AG04450 (cell line): ENCODE measurements around the gene SLC46A2. TPM values are rescaled to one million over a fixed set of nuclear protein-coding genes. Genes with fewer than 3 reads are reported as not detected.

Experiments used
- CTCF ChIA-PET: fragments of 300-600, 350-600 bp; formaldehyde crosslinking; extraction: SDS; loops from one replicate; lab custom pipeline; 2022; ENCODE audit warnings: antibody characterized with exemption, inconsistent platforms; lab: Charles Lee
- POLR2A ChIA-PET: fragments of 350-600 bp; formaldehyde crosslinking; extraction: SDS; loops from one replicate; lab custom pipeline; 2021; ENCODE audit warnings: antibody characterized with exemption, inconsistent platforms; lab: Yijun Ruan, JAX
- DNase-seq: peaks from one replicate; pipeline ENCODE4 v3.0.0-alpha.2; 2011; ENCODE audit warnings: low read depth, low spot score
- H3K27ac ChIP-seq: one replicate; pipeline ENCODE4 v1.5.1; 2012; ENCODE audit warnings: low read depth, low read length, control low read depth
- H3K27me3 ChIP-seq: one replicate; pipeline ENCODE4 v1.6.0; 2012; ENCODE audit warnings: low read length; ENCODE audit not compliant: control insufficient read depth, insufficient read depth
- H3K4me3 ChIP-seq: 2 replicates; pipeline ENCODE4 v1.5.1; 2011; ENCODE audit warnings: mild to moderate bottlenecking, low read depth, low read length, control low read depth
- H3K9me3 ChIP-seq: 2 replicates; pipeline ENCODE4 v1.5.1; 2012; ENCODE audit warnings: low read length; ENCODE audit not compliant: control insufficient read depth, insufficient read depth
- CTCF ChIP-seq: IDR thresholded peaks from 2 replicates; pipeline ENCODE4 v1.5.1; 2011; ENCODE audit warnings: low read depth, low read length, control low read depth, inconsistent platforms
- polyA plus RNA-seq: library from polyadenylated mRNA; depleted of rRNA; stranded (reverse); fragments of >200 nt; gene quantifications from 2 replicates; pipeline ENCODE4 v1.2.3, GENCODE V29; 2011

SLC46A2 gene
- polyA plus RNA-seq, 1 experiment, result not detected

DNA sequence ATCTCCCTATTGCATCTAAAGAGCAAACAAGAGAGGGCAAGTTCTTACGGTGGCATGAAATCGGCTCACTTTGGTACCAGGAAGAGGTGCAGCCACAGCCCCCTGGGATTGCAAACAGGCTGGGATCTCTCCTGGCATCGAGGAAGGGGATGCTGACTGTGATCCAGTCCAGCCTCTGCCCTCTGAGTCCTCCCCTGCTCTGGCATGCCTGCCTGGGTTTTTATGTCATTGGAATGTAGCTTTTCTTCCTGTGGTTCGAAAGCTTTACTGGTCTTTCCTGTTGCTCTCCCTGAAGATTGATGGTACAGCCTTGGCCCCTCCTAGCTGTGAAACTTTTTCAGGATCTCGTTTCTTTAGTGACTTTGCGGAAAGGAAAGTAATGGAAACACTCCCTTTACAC lies 6.6 kb downstream of the SLC46A2 start:
- ChIA-PET CTCF (interaction anchor here (1.3 to 2.5 kb wide), 2 partner anchors 9 to 19 kb away, joined by 3 to 16 read pairs; no protein-coding TSS in a partner anchor), POLR2A (interaction anchor here (0.5 kb wide), 1 partner anchor 9 kb away, joined by 3 read pairs; no protein-coding TSS in a partner anchor)
- H3K27ac ChIP-seq, result no peak overlapping the region
- H3K27me3 ChIP-seq, result no peaks in the 10 kb centered on the region
- no peak for TF ChIP-seq CTCF
- H3K4me3 ChIP-seq, result no peak overlapping the region
- no peaks in the 10 kb centered on the region; the same call in 1 of the 2 replicates for H3K9me3 ChIP-seq
- DNase-seq, result no peak

- Histone ChIP-seq H3K27me3 (no peaks in the 10 kb centered on the region), H3K27ac (no peak overlapping the region), H3K9me3 (no peaks in the 10 kb centered on the region; the same call in 1 of the 2 replicates), H3K4me3 (no peak overlapping the region)
- DNase-seq, result peak; percentile 30
- no peak for TF ChIP-seq CTCF
- CTCF ChIA-PET, result interaction anchor here (0.9 kb wide), 1 partner anchor 21 kb away, joined by 4 read pairs; no protein-coding TSS in a partner anchor
- POLR2A ChIA-PET, result no interaction called here
Measured at GRCh38 chr9:112881331-112881730, 9.3 kb downstream of the SLC46A2 start.

- no peak for TF ChIP-seq CTCF
- no peaks in the 10 kb centered on the region for H3K27me3 ChIP-seq
- H3K27ac ChIP-seq, result no peak overlapping the region
- DNase-seq, result no peak
- no peak overlapping the region for H3K4me3 ChIP-seq
- H3K9me3 ChIP-seq, result no peaks in the 10 kb centered on the region; the same call in 1 of the 2 replicates
- ChIA-PET POLR2A (no interaction called here), CTCF (no interaction called here)
Measured at GRCh38 chr9:112880650-112881049, 10.0 kb downstream of the SLC46A2 start.

DNA sequence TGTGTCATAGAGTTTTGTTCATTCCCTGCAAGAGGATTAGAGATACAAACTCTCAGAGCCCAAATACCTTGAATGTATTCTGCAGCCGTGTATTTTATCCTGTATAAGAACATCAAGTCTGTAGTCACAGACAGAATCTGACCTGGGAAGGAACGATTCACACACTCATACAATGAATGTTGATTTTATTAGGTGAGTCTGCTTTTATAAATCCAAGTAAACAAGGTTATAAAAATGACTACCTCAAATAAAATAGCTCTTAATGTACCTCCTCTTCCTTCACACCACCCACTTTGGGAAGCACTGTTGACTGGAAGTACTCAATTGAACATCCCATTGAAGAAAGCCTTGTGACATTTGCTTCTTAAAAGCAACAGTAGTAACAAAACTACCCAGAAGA lies 11.9 kb downstream of the SLC46A2 start:
- Histone ChIP-seq H3K4me3 (no peak overlapping the region), H3K27ac (no peak overlapping the region), H3K27me3 (no peaks in the 10 kb centered on the region), H3K9me3 (no peaks in the 10 kb centered on the region; the same call in 1 of the 2 replicates)
- POLR2A ChIA-PET, result no interaction called here
- CTCF ChIA-PET, result interaction anchor here (1.2 kb wide), 1 partner anchor 24 kb away, joined by 3 read pairs; no protein-coding TSS in a partner anchor
- no peak for TF ChIP-seq CTCF
- no peak for DNase-seq

- Histone ChIP-seq H3K9me3 (no peaks in the 10 kb centered on the region), H3K27me3 (no peaks in the 10 kb centered on the region), H3K27ac (no peak overlapping the region), H3K4me3 (no peak overlapping the region)
- CTCF ChIA-PET, result no interaction called here
- POLR2A ChIA-PET, result no interaction called here
- DNase-seq, result no peak
- TF ChIP-seq CTCF, result no peak
Measured at GRCh38 chr9:112873773-112874405, 16.8 kb downstream of the SLC46A2 start.
